H1 (cell line): ENCODE measurements around the gene ZNF346. TPM values are rescaled to one million over a fixed set of nuclear protein-coding genes. Genes with fewer than 3 reads are reported as not detected.
A peak's percentile ranks its signal among the peaks of the same experiment; 100 is the strongest.

Experiments used
- CTCF ChIA-PET: fragments of 300-600 bp; sonication (Branson Sonifier 250); formaldehyde crosslinking; loops from one replicate; lab custom pipeline; 2021; ENCODE audit not compliant: partially characterized antibody; lab: Charles Lee
- POLR2A ChIA-PET: fragments of 300-600 bp; sonication (Branson Sonifier 250); formaldehyde crosslinking; loops from one replicate; lab custom pipeline; 2021; ENCODE audit warnings: inconsistent platforms; ENCODE audit not compliant: partially characterized antibody; lab: Charles Lee
- DNase-seq, 2 experiments: peaks; one replicate each; pipeline versions ENCODE4 v3.0.0 to v3.0.0-alpha.2; 2010 to 2022; ENCODE audit warnings: low spot score in 2 of 2, low read depth in 1 of 2, mixed read lengths in 1 of 2
- FAIRE-seq: peaks from 2 replicates; lab custom pipeline; 2011; peaks lifted over from hg19 to GRCh38; lab: Jason Lieb, UNC
- H2AFZ ChIP-seq: 2 replicates; pipeline ENCODE4 v1.8.1; 2012; ENCODE audit warnings: low read length, inconsistent platforms
- H2AK5ac ChIP-seq: 2 replicates; pipeline ENCODE4 v1.6.1; 2013; ENCODE audit warnings: low read depth, low read length
- H2BK120ac ChIP-seq: replicated peaks from 2 replicates; pipeline ENCODE3; 2013; ENCODE audit warnings: low read depth, low read length, inconsistent platforms
- H2BK12ac ChIP-seq: 2 replicates; pipeline ENCODE4 v1.6.1; 2013; ENCODE audit warnings: low read depth, low read length
- H2BK15ac ChIP-seq: 2 replicates; pipeline ENCODE4 v1.6.1; 2013; ENCODE audit warnings: low read length
- H2BK20ac ChIP-seq: 2 replicates; pipeline ENCODE4 v1.6.1; 2013; ENCODE audit warnings: low read length
- H2BK5ac ChIP-seq: 2 replicates; pipeline ENCODE4 v1.6.1; 2013; ENCODE audit warnings: low read depth, low read length
- H3K14ac ChIP-seq: 2 replicates; pipeline ENCODE4 v1.6.1; 2013; ENCODE audit warnings: inconsistent platforms; ENCODE audit not compliant: insufficient read length
- H3K18ac ChIP-seq: 2 replicates; pipeline ENCODE4 v1.6.1; 2013; ENCODE audit warnings: low read length; ENCODE audit errors: extremely low read depth
- H3K23ac ChIP-seq: 2 replicates; pipeline ENCODE4 v1.6.1; 2013; ENCODE audit warnings: inconsistent platforms; ENCODE audit not compliant: insufficient read length
- H3K23me2 ChIP-seq: 2 replicates; pipeline ENCODE4 v1.6.1; 2013; ENCODE audit warnings: low read depth, low read length
- H3K27ac ChIP-seq: 2 replicates; pipeline ENCODE4 v1.6.1; 2011; ENCODE audit warnings: low read depth, low read length, inconsistent platforms
- H3K27me3 ChIP-seq, 4 experiments: replicated peaks in 1 of 4; 1 replicate in 1 of 4; 2 replicates in 3 of 4; pipeline versions ENCODE4 v1.6.1 to v1.8.1; 2011 to 2013; ENCODE audit warnings: low read length in 3 of 4, mild to moderate bottlenecking in 3 of 4, inconsistent platforms in 2 of 4, mixed read lengths in 2 of 4, moderate library complexity in 1 of 4; ENCODE audit not compliant: control insufficient read depth in 3 of 4, insufficient read depth in 3 of 4; ENCODE audit errors: extremely low read depth in 1 of 4
- H3K36me3 ChIP-seq, 4 experiments: 2 replicates each; pipeline versions ENCODE4 v1.6.1 to v1.8.1; 2011 to 2013; ENCODE audit warnings: mild to moderate bottlenecking in 4 of 4, low read length in 3 of 4, moderate library complexity in 2 of 4, control low read depth in 1 of 4, inconsistent platforms in 1 of 4; ENCODE audit not compliant: insufficient read depth in 4 of 4, control insufficient read depth in 2 of 4
- H3K4ac ChIP-seq: replicated peaks from 2 replicates; pipeline ENCODE3; 2013; ENCODE audit warnings: low read length, low read depth, mixed read lengths, inconsistent platforms; ENCODE audit not compliant: insufficient read length
- H3K4me1 ChIP-seq, 4 experiments: replicated peaks in 1 of 4; 1 replicate in 1 of 4; 2 replicates in 3 of 4; pipeline versions ENCODE4 v1.6.1 to v1.8.1; 2011 to 2013; ENCODE audit warnings: low read length in 3 of 4, inconsistent platforms in 2 of 4, mixed read lengths in 1 of 4; ENCODE audit not compliant: insufficient read depth in 4 of 4, control insufficient read depth in 3 of 4
- H3K4me2 ChIP-seq, 2 experiments: 2 replicates each; pipeline versions ENCODE4 v1.6.1 to v1.8.1; 2011 to 2013; ENCODE audit warnings: low read depth in 2 of 2, low read length in 2 of 2, control low read depth in 1 of 2, inconsistent platforms in 1 of 2, mild to moderate bottlenecking in 1 of 2; ENCODE audit not compliant: insufficient read depth in 1 of 2
- H3K4me3 ChIP-seq, 4 experiments: fragments of 200-600, 300-600 bp in 1 of 4; sonication (generic), shearing (Covaris generic), sonication (Bioruptor Twin) in 1 of 4; 2 replicates each; pipeline versions ENCODE4 v1.5.1 to v1.8.1; 2011 to 2016; ENCODE audit warnings: low read length in 4 of 4, low read depth in 3 of 4, control low read depth in 2 of 4, inconsistent platforms in 2 of 4, mild to moderate bottlenecking in 2 of 4, mixed read lengths in 1 of 4, moderate library complexity in 1 of 4; ENCODE audit not compliant: insufficient read depth in 2 of 4; ENCODE audit errors: extremely low read depth in 1 of 4
- H3K56ac ChIP-seq: replicated peaks from 2 replicates; pipeline ENCODE3; 2013; ENCODE audit warnings: low read depth, mild to moderate bottlenecking, mixed read lengths, low read length, inconsistent platforms; ENCODE audit not compliant: insufficient read length
- H3K79me1 ChIP-seq: 2 replicates; pipeline ENCODE4 v1.6.1; 2013; ENCODE audit warnings: low read depth, low read length, control low read depth
- H3K79me2 ChIP-seq, 2 experiments: 2 replicates each; pipeline versions ENCODE4 v1.6.1 to v1.8.1; 2012 to 2013; ENCODE audit warnings: low read length in 2 of 2, mild to moderate bottlenecking in 2 of 2, inconsistent platforms in 1 of 2; ENCODE audit not compliant: insufficient read depth in 2 of 2, control insufficient read depth in 1 of 2
- H3K9ac ChIP-seq, 4 experiments: replicated peaks in 1 of 4; 1 replicate in 1 of 4; 2 replicates in 3 of 4; pipeline versions ENCODE4 v1.6.1 to v1.8.1; 2011 to 2013; ENCODE audit warnings: low read depth in 3 of 4, low read length in 3 of 4, control low read depth in 2 of 4, mild to moderate bottlenecking in 2 of 4, moderate library complexity in 2 of 4, inconsistent platforms in 1 of 4; ENCODE audit errors: extremely low read depth in 1 of 4
- H3K9me3 ChIP-seq, 2 experiments: 2 replicates each; pipeline versions ENCODE4 v1.6.1 to v1.8.1; 2012 to 2013; ENCODE audit warnings: mild to moderate bottlenecking in 2 of 2, moderate library complexity in 2 of 2, control low read depth in 1 of 2, inconsistent platforms in 1 of 2, low read depth in 1 of 2, low read length in 1 of 2, mixed read lengths in 1 of 2; ENCODE audit not compliant: insufficient read depth in 2 of 2
- H4K20me1 ChIP-seq, 2 experiments: replicated peaks in 1 of 2; 2 replicates each; pipeline versions ENCODE3 to v1.8.1; 2011 to 2013; ENCODE audit warnings: inconsistent platforms in 2 of 2, low read length in 2 of 2, mild to moderate bottlenecking in 1 of 2; ENCODE audit not compliant: insufficient read depth in 2 of 2, control insufficient read depth in 1 of 2
- H4K5ac ChIP-seq: 2 replicates; pipeline ENCODE4 v1.6.1; 2013; ENCODE audit warnings: low read length, low read depth, mixed read lengths, inconsistent platforms; ENCODE audit not compliant: insufficient read length
- H4K8ac ChIP-seq: 2 replicates; pipeline ENCODE4 v1.8.0; 2013; ENCODE audit warnings: mild to moderate bottlenecking, moderate library complexity, low read length, inconsistent platforms; ENCODE audit not compliant: insufficient read depth; ENCODE audit errors: extremely low read depth
- H4K91ac ChIP-seq: replicated peaks from 2 replicates; pipeline ENCODE3; 2013; ENCODE audit warnings: low read length, mixed read lengths, inconsistent platforms; ENCODE audit not compliant: insufficient read length
- CEBPB ChIP-seq: IDR thresholded peaks from 2 replicates; pipeline ENCODE4 v1.6.1; 2012; ENCODE audit warnings: low read depth, low read length
- CTCF ChIP-seq, 3 experiments: IDR thresholded peaks; 1 replicate in 2 of 3; 2 replicates in 1 of 3; pipeline versions ENCODE4 v1.5.1 to v1.6.1; 2011; ENCODE audit warnings: low read length in 3 of 3, mild to moderate bottlenecking in 3 of 3, inconsistent platforms in 2 of 3, low read depth in 1 of 3, moderate library complexity in 1 of 3; ENCODE audit not compliant: insufficient read depth in 1 of 3; ENCODE audit errors: control extremely low read depth in 1 of 3
- EP300 ChIP-seq, 2 experiments: IDR thresholded peaks; 1 replicate in 1 of 2; 2 replicates in 1 of 2; pipeline ENCODE4 v1.6.1; 2011 to 2012; ENCODE audit warnings: low read depth in 2 of 2, low read length in 2 of 2, mild to moderate bottlenecking in 2 of 2, borderline replicate concordance in 1 of 2, inconsistent platforms in 1 of 2, moderate library complexity in 1 of 2
- HDAC2 ChIP-seq, 2 experiments: fragments of 300-600 bp in 1 of 2; sonication (generic) in 1 of 2; IDR thresholded peaks; 2 replicates each; pipeline ENCODE4 v1.6.1; 2011 to 2012; ENCODE audit warnings: low read depth in 2 of 2, low read length in 2 of 2, mild to moderate bottlenecking in 2 of 2, moderate library complexity in 2 of 2, borderline replicate concordance in 1 of 2, inconsistent platforms in 1 of 2
- JUND ChIP-seq: IDR thresholded peaks from 2 replicates; pipeline ENCODE4 v1.6.1; 2011; ENCODE audit warnings: mild to moderate bottlenecking, improper control_type of control experiment, low read length
- RAD21 ChIP-seq, 2 experiments: IDR thresholded peaks in 1 of 2; conservative IDR thresholded peaks in 1 of 2; 2 replicates each; pipeline ENCODE4 v1.6.1; 2011; ENCODE audit warnings: low read depth in 2 of 2, low read length in 2 of 2, improper control_type of control experiment in 1 of 2, inconsistent platforms in 1 of 2, mild to moderate bottlenecking in 1 of 2, moderate library complexity in 1 of 2
- TEAD4 ChIP-seq: IDR thresholded peaks from 2 replicates; pipeline ENCODE4 v1.6.1; 2012; ENCODE audit warnings: low read depth, low read length, inconsistent platforms, mixed read lengths
- WGBS, 2 experiments: shearing (Covaris generic) in 1 of 2; methylation state at CpG; one replicate each; pipeline versions ENCODE4 v1.1.6 to v1.1.7; 2013 to 2015; ENCODE audit warnings: low lambda C conversion rate in 2 of 2, mixed read lengths in 2 of 2, inconsistent platforms in 1 of 2, low coverage in 1 of 2, missing lambda C conversion rate in 1 of 2; ENCODE audit not compliant: insufficient replicate concordance in 2 of 2, insufficient coverage in 1 of 2, insufficient read length in 1 of 2; ENCODE audit errors: extremely low coverage in 1 of 2, missing lambda C conversion rate in 1 of 2; 5-methylcytosine and 5-hydroxymethylcytosine counted together
- polyA plus RNA-seq, 7 experiments: library from polyadenylated mRNA; depleted of rRNA in 3 of 7; stranded (reverse) in 5 of 7; unstranded in 2 of 7; fragments of >200 nt in 5 of 7; fragments of 200-250 nt in 2 of 7; gene quantifications; 1 replicate in 5 of 7; 2 replicates in 1 of 7; 4 replicates in 1 of 7; pipeline versions ENCODE4 v1.2.1 to v1.2.3, GENCODE V29; 2011 to 2013; ENCODE audit warnings: missing spikeins in 2 of 7, mixed read lengths in 2 of 7
- total RNA-seq: library from RNA; stranded (reverse); fragmentation: NEBNext Ultra II Directional; extraction: Animal tissue kit (Norgen Biotek cat#: 25700); gene quantifications from 2 replicates; pipeline ENCODE4 v1.2.1, GENCODE V29; 2021

ZNF346 gene
- total and polyA plus RNA-seq, 2 of the 8 experiments (the other 6 are each of a cell fraction or from before 2014, with no cell fraction given): 19.9 to 20.8 TPM

GRCh38 chr5:177113566-177114424 lies 91.3 kb downstream of the ZNF346 start:
- Histone ChIP-seq H3K4ac (no peak overlapping the region), H2BK120ac (no peak overlapping the region), H3K9ac (no peak overlapping the region), H3K56ac (no peak overlapping the region), H3K23ac (no peak overlapping the region), H2AK5ac (no peak overlapping the region), H4K20me1 (no peaks in the 10 kb centered on the region), H3K27ac (no peak overlapping the region), H4K8ac (no peak overlapping the region), H2BK20ac (no peak overlapping the region), H3K79me1 (no peaks in the 10 kb centered on the region), H4K5ac (no peak overlapping the region), H4K91ac (no peak overlapping the region), H3K27me3 (peaks cover 0 to 4% (median 1%) of the 10 kb centered on the region in 4 experiments; a peak in 2 of 7 replicates), H3K18ac (no peak overlapping the region), H2BK12ac (no peak overlapping the region), H3K4me2 (no peak overlapping the region), H3K4me1 (peaks cover 0 to 4% (median 4%) of the 10 kb centered on the region in 4 experiments; a peak in 3 of 7 replicates), H2BK5ac (no peak overlapping the region), H3K36me3 (no peaks in the 10 kb centered on the region), H3K4me3 (no peak overlapping the region), H3K23me2 (no peaks in the 10 kb centered on the region), H2AFZ (0 out of 2 replicates have a peak overlapping the region, but pooled peaks have one; percentile 14), H3K79me2 (no peaks in the 10 kb centered on the region), H2BK15ac (no peak overlapping the region), H3K14ac (no peak overlapping the region), H3K9me3 (peaks cover 0 to 3% of the 10 kb centered on the region in 2 experiments; a peak in 1 of 4 replicates)
- POLR2A ChIA-PET: interaction anchor here (0.6 to 5.7 kb wide), 14 partner anchors 9 to 198 kb away, joined by 3 to 62 read pairs (median 3); partner anchors contain the start of genes MXD3 and NSD1
- FAIRE-seq (peak; percentile 96), DNase-seq (peak in 1 of 2 experiments; percentile 93)
- WGBS, 2 experiments: 19% methylated on average over 14 of the region's 14 CpGs; no CpG with 5 or more reads in 1 of the 2 experiments
- CTCF ChIA-PET: interaction anchor here (0.7 to 11.0 kb wide), 59 partner anchors 8 to 629 kb away, joined by 3 to 170 read pairs (median 4); partner anchors contain the start of genes FGFR4, MXD3, PRELID1 and RAB24
- no peak for TF ChIP-seq HDAC2 (IDR thresholded peaks at IDR 0.05; ENCODE audit: borderline replicate concordance in 1 of 2, low read depth in 2 of 2, low read length in 2 of 2)
- TF ChIP-seq RAD21 (IDR thresholded peaks at IDR 0.05 in 1 of 2, conservative IDR thresholded peaks at IDR 0.05 in 1 of 2; ENCODE audit: low read depth in 2 of 2, low read length in 2 of 2): peak; percentile 99
- TF ChIP-seq CEBPB: no peak
- TF ChIP-seq EP300 (IDR thresholded peaks at IDR 0.05; ENCODE audit: borderline replicate concordance in 1 of 2, low read depth in 2 of 2, low read length in 2 of 2): peak in 1 of 2 experiments; percentile 55; a peak in 1 of 3 replicates
- TF ChIP-seq TEAD4: no peak
- 0 out of 2 replicates have a peak, but pooled peaks have one; percentile 13 for TF ChIP-seq JUND
- TF ChIP-seq CTCF (IDR thresholded peaks at IDR 0.05; ENCODE audit: control extremely low read depth in 1 of 3, insufficient read depth in 1 of 3, low read depth in 1 of 3, low read length in 3 of 3): peak in 2 of 3 experiments; percentile 93 to 99; a peak in 3 of 4 replicates
